GM18951 (cell line): ENCODE results near the gene SMYD2.

ENCODE experiments used
- POLR2A ChIP-seq: IDR thresholded peaks from 4 replicates; pipeline ENCODE4 v1.6.1; 2011; ENCODE audit warnings: mild to moderate bottlenecking; ENCODE audit not compliant: insufficient read length, insufficient read depth; ENCODE audit errors: extremely low read depth
- in situ Hi-C: fragments of 300-500 bp; cut with MboI; formaldehyde crosslinking; loops from one replicate; pipeline ENCODE4 v1.12.0; 2022; ENCODE audit warnings: low sequenced_read_pairs, mixed read lengths, inconsistent platforms; ENCODE audit not compliant: unreplicated experiment

Gene SMYD2

GRCh38 chr1:214377886-214378285 lies 96.9 kb downstream of the SMYD2 start:
- in situ Hi-C loops = no loop called here
- no peak for TF ChIP-seq POLR2A

DNA sequence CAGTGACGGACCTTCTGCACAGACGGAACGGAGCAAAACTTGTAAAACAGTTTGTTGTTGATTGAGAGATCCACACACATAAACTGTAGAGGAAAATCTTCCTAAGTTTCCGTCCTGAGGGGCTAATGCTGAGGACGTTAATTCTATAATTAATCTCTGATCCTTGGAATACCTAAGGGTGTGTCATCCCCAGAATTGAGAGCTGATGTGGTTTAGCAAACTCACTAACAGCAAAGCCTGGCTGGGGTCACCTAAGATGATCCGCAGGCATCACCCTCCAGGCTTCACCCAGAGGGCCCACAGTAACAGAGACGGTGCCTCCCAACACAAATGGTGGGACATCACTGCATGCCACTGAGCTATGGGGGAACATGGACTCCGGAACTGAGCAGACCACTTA lies 97.5 kb downstream of the SMYD2 start:
- TF ChIP-seq POLR2A = no peak
- in situ Hi-C loops = no loop called here

DNA sequence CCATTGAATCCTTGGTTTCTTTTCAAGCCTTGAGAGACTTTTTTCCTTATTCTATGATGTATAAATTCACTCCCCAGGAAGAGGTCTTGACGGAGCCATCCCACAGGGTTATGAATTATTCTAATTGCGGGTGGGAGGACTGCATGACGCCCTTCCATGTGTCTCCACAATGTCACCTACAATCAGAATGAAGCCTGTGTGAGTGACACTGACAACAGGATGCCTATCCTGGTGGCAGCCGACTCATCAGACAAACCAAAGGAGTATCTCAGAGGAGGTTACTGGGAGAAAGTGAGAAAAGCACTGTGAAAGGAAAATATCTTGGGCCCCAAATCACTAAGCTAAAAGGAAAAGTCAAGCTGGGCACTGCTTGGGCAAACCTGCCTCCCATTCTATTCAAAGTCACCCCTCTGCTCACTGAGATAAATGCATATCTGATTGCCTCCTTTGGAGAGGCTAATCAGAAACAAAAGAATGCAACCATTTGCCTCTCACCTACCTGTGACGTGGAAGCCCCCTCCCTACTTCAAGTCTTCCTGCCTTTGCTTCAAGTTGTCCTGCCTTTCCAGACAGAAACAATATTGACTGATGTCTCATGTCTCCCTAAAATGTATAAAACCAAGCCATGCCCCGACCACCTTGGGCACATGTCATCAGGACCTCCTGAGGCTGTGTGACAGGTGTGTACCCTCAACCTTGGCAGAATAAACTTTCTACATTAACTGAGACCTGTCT lies 98.4 kb downstream of the SMYD2 start:
- no peak for TF ChIP-seq POLR2A
- in situ Hi-C loops = no loop called here

DNA sequence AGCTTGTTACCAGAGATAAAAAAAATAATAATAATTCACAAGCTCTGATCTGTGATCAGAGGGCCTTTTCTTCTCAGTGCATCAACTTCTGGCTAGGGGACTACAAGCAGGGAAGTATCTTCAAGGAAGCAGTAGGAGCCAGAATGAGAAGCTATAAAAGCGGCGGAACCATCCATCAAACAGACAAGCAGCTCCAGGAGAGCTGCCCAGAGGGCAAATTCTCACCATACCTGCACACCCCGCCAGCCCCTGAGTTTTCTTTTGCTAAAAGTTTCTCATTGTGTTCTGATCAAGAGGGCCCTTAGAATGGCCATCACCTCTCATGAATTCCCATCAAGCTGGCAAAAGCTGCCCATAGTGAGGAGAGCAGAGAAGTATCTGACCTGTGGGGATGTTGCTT lies 99.4 kb downstream of the SMYD2 start:
- TF ChIP-seq POLR2A = no peak
- in situ Hi-C loops = no loop called here

DNA sequence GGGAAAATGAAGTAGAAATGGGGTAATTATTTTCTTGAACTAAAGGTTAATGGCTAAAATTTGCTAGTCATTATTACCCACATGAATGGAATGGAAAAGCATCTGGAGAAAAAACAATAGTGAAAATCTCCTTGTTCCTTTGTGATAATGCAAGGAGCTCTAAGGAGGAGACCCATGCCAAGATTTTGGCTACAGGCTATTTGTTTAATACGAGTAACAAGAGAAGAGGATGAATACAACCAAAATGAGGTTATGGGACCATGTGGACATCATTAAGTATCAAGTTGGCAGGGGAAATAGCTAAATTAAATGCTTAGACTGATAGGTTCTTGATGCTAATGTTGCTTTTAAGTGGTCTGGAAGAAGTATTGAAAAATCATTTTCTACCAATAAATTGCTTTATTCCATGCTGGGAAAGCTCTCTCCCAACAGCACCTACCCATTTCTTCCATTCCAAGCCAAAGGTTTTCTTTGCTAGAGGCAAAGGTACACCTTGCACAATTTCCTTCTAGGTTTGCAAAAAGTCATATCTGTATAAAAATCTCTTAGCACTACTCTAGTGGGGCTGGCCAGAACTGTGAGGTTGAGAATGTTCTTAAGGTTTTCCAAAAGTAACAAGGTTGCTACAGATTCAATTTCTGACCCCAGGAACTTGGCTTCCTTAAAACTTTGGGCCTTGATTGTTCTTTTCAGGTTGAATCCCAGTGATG lies 100.2 kb downstream of the SMYD2 start:
- TF ChIP-seq POLR2A = no peak
- in situ Hi-C loops = no loop called here

- in situ Hi-C loops = no loop called here
- TF ChIP-seq POLR2A = no peak
Observed at GRCh38 chr1:214383381-214384372, 102.7 kb downstream of the SMYD2 start.

DNA sequence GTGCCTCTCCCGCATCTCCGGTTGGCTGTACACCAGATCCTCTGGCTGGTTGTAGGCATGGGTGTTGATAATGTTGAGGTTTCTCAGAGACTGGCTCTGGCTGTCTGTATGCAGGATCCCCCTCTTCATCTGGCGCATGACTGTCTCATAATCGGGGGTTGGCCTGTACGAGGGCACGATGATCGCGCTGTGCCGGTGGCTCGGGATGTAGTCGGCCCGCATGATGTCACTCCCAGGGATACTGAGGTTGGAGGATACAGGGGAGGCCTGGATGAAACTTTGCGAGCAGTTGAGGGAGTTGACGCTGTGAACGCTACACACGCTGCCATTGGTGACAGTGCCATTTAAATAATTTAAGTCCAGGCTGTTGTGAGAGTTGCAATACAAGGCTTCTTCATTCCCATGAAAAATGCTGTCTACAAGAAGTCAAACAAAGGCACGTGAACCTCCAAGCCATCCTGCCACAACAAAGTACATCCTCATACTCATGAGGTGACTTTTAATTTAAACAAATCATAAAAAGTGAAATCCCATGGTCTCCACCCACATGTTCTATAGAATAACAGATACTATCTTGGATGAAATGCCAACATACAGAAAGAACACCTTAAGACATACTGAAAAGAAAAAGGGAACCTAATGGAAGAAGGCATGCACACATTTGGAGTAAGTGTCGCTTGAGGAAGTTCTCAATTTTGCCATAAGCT lies 103.6 kb downstream of the SMYD2 start:
- in situ Hi-C loops = no loop called here
- TF ChIP-seq POLR2A = no peak

GRCh38 chr1:214385428-214385827 lies 104.5 kb downstream of the SMYD2 start:
- in situ Hi-C loops = no loop called here
- no peak for TF ChIP-seq POLR2A

DNA sequence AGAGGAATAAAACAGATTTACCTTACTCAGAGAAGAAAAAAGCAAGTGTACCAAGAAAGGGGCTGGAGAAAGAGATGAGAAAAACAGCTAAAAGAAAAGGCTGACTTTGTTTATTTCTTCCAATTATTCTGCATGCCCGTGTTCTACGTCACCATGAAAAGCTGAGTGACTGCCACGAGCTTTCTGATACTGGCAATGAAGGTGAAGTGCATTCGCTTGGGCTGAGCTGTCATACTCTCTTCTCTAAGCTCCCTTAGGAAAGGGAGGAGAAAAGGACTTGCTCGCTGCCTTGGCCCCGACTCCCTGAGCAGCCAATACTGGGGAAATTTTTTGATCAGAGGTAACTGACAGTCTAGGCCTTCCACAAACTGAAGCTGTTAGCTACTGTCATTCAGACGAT lies 105.4 kb downstream of the SMYD2 start:
- in situ Hi-C loops = no loop called here
- no peak for TF ChIP-seq POLR2A
